ENCODE measurements around the gene ANLN.

- TF ChIP-seq, protein P1, sequence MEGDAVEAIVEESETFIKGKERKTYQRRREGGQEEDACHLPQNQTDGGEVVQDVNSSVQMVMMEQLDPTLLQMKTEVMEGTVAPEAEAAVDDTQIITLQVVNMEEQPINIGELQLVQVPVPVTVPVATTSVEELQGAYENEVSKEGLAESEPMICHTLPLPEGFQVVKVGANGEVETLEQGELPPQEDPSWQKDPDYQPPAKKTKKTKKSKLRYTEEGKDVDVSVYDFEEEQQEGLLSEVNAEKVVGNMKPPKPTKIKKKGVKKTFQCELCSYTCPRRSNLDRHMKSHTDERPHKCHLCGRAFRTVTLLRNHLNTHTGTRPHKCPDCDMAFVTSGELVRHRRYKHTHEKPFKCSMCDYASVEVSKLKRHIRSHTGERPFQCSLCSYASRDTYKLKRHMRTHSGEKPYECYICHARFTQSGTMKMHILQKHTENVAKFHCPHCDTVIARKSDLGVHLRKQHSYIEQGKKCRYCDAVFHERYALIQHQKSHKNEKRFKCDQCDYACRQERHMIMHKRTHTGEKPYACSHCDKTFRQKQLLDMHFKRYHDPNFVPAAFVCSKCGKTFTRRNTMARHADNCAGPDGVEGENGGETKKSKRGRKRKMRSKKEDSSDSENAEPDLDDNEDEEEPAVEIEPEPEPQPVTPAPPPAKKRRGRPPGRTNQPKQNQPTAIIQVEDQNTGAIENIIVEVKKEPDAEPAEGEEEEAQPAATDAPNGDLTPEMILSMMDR (IDR thresholded peaks at IDR 0.05) = no peak
- no peak for TF ChIP-seq POLR2A (IDR thresholded peaks at IDR 0.05)
These were observed 45.0 kb upstream of the ANLN start for GRCh38 chr7:36344622-36345021.
